PC-3 (cell line): ENCODE results near the gene LRRC7. TPM values are rescaled to one million over a fixed set of nuclear protein-coding genes. Genes with fewer than 3 reads are reported as not detected.
"Not testable (repeated sequence)": the region's sequence is repeated elsewhere in the genome, so short reads cannot be mapped to it uniquely, and the experiment has no call there.

Experiments
- ATAC-seq: fragments of 200-7000 bp; cut with Tn5 transposase; 2 replicates; pipeline ENCODE4 v1.9.1; 2020; ENCODE audit warnings: mild to moderate bottlenecking, moderate library complexity
- BruUV-seq: library from RNA; stranded (reverse); fragments of 400-500 nt; replicated peaks from 2 replicates; lab custom pipeline; 2021; lab: Mats Ljungman, UMichigan
- CTCF ChIA-PET: fragments of 300-600 bp; sonication (Branson Sonifier 250); formaldehyde crosslinking; loops from one replicate; lab custom pipeline; 2022; ENCODE audit warnings: antibody characterized with exemption; lab: Charles Lee
- POLR2A ChIA-PET: fragments of 300-600 bp; sonication (Branson Sonifier 250); formaldehyde crosslinking; loops from one replicate; lab custom pipeline; 2022; ENCODE audit warnings: antibody characterized with exemption; ENCODE audit not compliant: unreplicated experiment; lab: Charles Lee
- DNase-seq: peaks from one replicate; pipeline ENCODE4 v3.0.0-alpha.2; 2015
- H2AFZ ChIP-seq: fragments of 300-600 bp; sonication (generic); 2 replicates; pipeline ENCODE4 v1.6.0; 2016; ENCODE audit warnings: antibody characterized with exemption, low read length
- H3F3A ChIP-seq: fragments of 300-600 bp; sonication (generic); one replicate; pipeline ENCODE4 v1.6.0; 2017; ENCODE audit warnings: antibody characterized with exemption, low read length, control low read depth, mild to moderate bottlenecking; ENCODE audit not compliant: unreplicated experiment
- H3K27ac ChIP-seq: fragments of 300-600 bp; sonication (generic); 2 replicates; pipeline ENCODE4 v1.5.1; 2016; ENCODE audit warnings: mild to moderate bottlenecking, low read length
- H3K27me3 ChIP-seq: fragments of 300-600 bp; sonication (generic); 2 replicates; pipeline ENCODE4 v1.6.1; 2016; ENCODE audit warnings: low read length, mixed read lengths
- H3K36me3 ChIP-seq: fragments of 300-600 bp; sonication (generic); 2 replicates; pipeline ENCODE4 v1.6.1; 2016; ENCODE audit warnings: low read depth, mixed run types, low read length, mixed read lengths
- H3K4me1 ChIP-seq: fragments of 300-600 bp; sonication (generic); 2 replicates; pipeline ENCODE4 v1.5.1; 2016; ENCODE audit warnings: low read length; ENCODE audit not compliant: insufficient read depth
- H3K4me2 ChIP-seq: fragments of 300-600 bp; sonication (generic); 2 replicates; pipeline ENCODE4 v1.6.0; 2016; ENCODE audit warnings: low read length
- H3K4me3 ChIP-seq: fragments of 300-600 bp; sonication (generic); 2 replicates; pipeline ENCODE4 v1.5.1; 2016; ENCODE audit warnings: mild to moderate bottlenecking, low read length, mixed read lengths
- H3K79me2 ChIP-seq: fragments of 300-600 bp; sonication (generic); 2 replicates; pipeline ENCODE4 v1.6.1; 2017; ENCODE audit warnings: low read length, mixed read lengths
- H3K9ac ChIP-seq: fragments of 300-600 bp; sonication (generic); 2 replicates; pipeline ENCODE4 v1.6.0; 2016; ENCODE audit warnings: mild to moderate bottlenecking, low read length
- H3K9me2 ChIP-seq: fragments of 300-600 bp; sonication (generic); replicated peaks from 2 replicates; pipeline ENCODE4 v1.6.1; 2016; ENCODE audit warnings: mixed run types, low read length, mixed read lengths
- H3K9me3 ChIP-seq: fragments of 300-600 bp; sonication (generic); 2 replicates; pipeline ENCODE4 v1.6.1; 2016; ENCODE audit warnings: low read length, mixed read lengths
- H4K20me1 ChIP-seq: fragments of 300-600 bp; sonication (generic); 2 replicates; pipeline ENCODE4 v1.6.1; 2016; ENCODE audit warnings: low read length, mixed read lengths
- EZH2 ChIP-seq: fragments of 300-600 bp; sonication (generic); IDR thresholded peaks from one replicate; pipeline ENCODE4 v1.6.1; 2017; ENCODE audit warnings: antibody characterized with exemption, mild to moderate bottlenecking, low read length; ENCODE audit not compliant: unreplicated experiment
- EZH2phosphoT487 ChIP-seq: fragments of 300-600 bp; sonication (generic); IDR thresholded peaks from 2 replicates; pipeline ENCODE4 v1.6.1; 2018; ENCODE audit warnings: mild to moderate bottlenecking, antibody characterized with exemption, low read length, borderline replicate concordance
- intact Hi-C: fragments of 100-400 bp; cut with micrococcal nuclease; formaldehyde crosslinking; loops from 2 replicates; pipeline ENCODE4 v1.9.0; 2023
- total RNA-seq: library from RNA; depleted of rRNA; stranded (reverse); fragments of >200 nt; gene quantifications from 2 replicates; pipeline ENCODE4 v1.2.3, GENCODE V29; 2014
- TF ChIP-seq, protein P1 (sequence below): fragments of 300-600 bp; sonication (generic); conservative IDR thresholded peaks from 2 replicates; pipeline ENCODE4 v1.5.1; 2017; ENCODE audit warnings: antibody characterized with exemption, low read depth, mild to moderate bottlenecking, low read length

Gene LRRC7
- total RNA-seq, 1 experiment from 2014 or later = 0.04 TPM

DNA sequence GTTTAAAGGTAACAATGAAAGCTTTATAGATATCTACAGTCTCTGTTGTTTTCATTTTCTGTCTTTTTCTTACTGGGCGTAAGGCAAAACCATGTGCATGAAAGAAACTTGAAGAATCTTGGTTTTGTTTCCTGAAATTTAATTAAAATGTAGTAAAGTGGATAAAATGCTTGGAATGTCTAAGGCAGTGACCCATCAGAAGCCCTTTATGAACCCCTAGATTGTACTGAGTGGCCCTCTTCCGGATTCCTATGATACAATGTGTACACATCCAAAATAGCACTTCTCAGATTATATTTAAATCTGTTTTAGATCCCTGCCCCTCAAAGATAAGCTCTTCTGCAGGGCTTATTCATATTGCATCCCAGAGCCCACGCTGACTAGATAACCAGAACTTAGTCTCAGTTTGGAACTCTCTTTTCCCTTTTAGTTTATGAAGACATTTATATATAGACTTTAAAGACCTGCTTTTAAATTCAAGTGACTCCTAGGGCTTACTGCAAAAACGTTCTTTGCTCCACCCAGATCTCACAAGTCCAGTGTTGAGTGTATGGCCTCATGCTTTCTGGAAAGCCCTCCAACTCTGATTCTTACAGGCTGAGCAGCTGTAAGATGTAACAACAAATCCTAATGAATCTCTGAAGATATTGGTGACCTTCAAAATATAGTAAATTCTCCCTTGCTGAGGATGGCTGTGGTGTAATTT, 142.9 kb downstream of the LRRC7 start:
- intact Hi-C loops = no loop called here
- no peak for TF ChIP-seq EZH2phosphoT487
- TF ChIP-seq, protein P1, sequence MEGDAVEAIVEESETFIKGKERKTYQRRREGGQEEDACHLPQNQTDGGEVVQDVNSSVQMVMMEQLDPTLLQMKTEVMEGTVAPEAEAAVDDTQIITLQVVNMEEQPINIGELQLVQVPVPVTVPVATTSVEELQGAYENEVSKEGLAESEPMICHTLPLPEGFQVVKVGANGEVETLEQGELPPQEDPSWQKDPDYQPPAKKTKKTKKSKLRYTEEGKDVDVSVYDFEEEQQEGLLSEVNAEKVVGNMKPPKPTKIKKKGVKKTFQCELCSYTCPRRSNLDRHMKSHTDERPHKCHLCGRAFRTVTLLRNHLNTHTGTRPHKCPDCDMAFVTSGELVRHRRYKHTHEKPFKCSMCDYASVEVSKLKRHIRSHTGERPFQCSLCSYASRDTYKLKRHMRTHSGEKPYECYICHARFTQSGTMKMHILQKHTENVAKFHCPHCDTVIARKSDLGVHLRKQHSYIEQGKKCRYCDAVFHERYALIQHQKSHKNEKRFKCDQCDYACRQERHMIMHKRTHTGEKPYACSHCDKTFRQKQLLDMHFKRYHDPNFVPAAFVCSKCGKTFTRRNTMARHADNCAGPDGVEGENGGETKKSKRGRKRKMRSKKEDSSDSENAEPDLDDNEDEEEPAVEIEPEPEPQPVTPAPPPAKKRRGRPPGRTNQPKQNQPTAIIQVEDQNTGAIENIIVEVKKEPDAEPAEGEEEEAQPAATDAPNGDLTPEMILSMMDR = no peak
- TF ChIP-seq EZH2 = no peak
- no peak overlapping the region for H3K9ac ChIP-seq
- H3K4me2 ChIP-seq = no peak overlapping the region
- no peak overlapping the region for H3K4me3 ChIP-seq
- ChIA-PET CTCF (no interaction called here), POLR2A (no interaction called here)
- no peaks in the 10 kb centered on the region for H3F3A ChIP-seq
- DNase-seq = no peak
- no peaks in the 10 kb centered on the region for H3K9me3 ChIP-seq
- H4K20me1 ChIP-seq = no peaks in the 10 kb centered on the region
- no peak overlapping the region for H3K27ac ChIP-seq
- H3K36me3 ChIP-seq = no peaks in the 10 kb centered on the region
- no peaks in the 10 kb centered on the region for H3K79me2 ChIP-seq
- no TSS peak for BruUV-seq
- H2AFZ ChIP-seq = no peak overlapping the region
- no peaks in the 10 kb centered on the region for H3K4me1 ChIP-seq
- no peak for ATAC-seq
- no peaks in the 10 kb centered on the region for H3K9me2 ChIP-seq
- H3K27me3 ChIP-seq = peaks cover 4% of the 10 kb centered on the region

DNA sequence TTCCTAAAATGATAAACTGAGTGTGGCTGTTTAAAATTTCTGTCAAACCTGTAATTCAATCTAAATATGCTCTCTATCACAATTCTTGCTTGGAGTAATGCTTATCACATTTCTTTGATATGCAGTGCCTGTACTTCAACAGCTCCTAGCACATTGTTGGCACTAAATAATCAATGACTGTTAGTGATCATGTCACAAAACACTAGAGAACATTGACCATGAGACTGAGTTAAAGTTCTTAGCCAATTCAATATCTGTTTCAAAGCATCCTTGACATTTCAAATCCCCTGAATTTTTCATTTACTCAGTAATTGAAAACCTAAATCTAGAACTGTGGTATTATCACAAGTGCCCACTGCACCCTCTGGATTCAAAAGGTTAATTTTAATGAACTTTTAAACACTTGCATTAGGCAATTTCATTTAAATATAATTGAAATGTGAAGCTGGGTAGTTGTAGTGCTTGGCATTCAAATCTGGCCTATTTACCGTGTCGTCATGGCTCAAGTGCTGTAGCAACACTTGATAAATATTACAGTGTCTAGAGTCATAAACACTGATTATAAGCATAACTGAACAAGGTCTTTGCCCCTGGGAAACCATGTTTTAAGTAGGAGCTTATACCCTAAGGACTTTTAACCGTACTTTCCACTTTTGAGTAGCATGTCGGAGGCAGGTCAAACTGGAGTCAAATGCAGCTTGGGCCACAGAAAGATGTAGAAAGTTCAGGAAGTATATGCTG, 143.6 kb downstream of the LRRC7 start:
- H2AFZ ChIP-seq = no peak overlapping the region
- TF ChIP-seq EZH2 (no peak), EZH2phosphoT487 (no peak)
- ATAC-seq (no peak), DNase-seq (no peak)
- intact Hi-C loops = no loop called here
- H3K79me2 ChIP-seq = no peaks in the 10 kb centered on the region
- H3K9me3 ChIP-seq = no peaks in the 10 kb centered on the region
- H3K9ac ChIP-seq = no peak overlapping the region
- H3K4me3 ChIP-seq = no peak overlapping the region
- H3K27me3 ChIP-seq = peaks cover 4% of the 10 kb centered on the region
- no peaks in the 10 kb centered on the region for H3F3A ChIP-seq
- H3K4me1 ChIP-seq = no peaks in the 10 kb centered on the region
- H3K27ac ChIP-seq = no peak overlapping the region
- no TSS peak for BruUV-seq
- H3K9me2 ChIP-seq = no peaks in the 10 kb centered on the region
- no peaks in the 10 kb centered on the region for H3K36me3 ChIP-seq
- no peaks in the 10 kb centered on the region for H4K20me1 ChIP-seq
- ChIA-PET POLR2A (no interaction called here), CTCF (interaction anchor here (0.6 kb wide), 1 partner anchor 1106 kb away, joined by 3 read pairs; no protein-coding TSS in a partner anchor)
- H3K4me2 ChIP-seq = no peak overlapping the region

DNA sequence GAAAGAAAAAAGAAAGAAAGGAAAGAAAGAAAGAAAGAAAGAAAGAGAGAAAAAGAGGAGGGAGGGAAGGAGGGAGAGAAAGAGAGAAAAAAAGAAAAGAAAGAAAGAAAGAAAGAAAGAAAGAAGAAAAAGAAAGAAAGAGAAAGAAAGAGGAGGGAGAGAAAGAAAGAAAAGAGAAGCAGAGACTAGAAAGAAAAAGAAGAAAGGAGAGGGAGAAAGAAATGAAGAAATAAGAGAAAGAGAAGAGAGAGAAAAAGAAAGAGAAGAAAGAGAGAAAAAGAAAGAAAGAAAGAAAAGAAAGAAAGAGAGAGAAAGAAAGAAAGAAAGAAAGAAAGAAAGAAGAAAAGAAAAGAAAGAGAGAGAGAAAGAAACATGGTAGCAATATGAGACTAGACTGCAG, 150.1 kb downstream of the LRRC7 start:
- BruUV-seq, H3K79me2 ChIP-seq, H4K20me1 ChIP-seq, H3K4me1 ChIP-seq, DNase-seq, H3K9ac ChIP-seq, H3F3A ChIP-seq, ATAC-seq, CTCF ChIA-PET, H2AFZ ChIP-seq, H3K9me2 ChIP-seq, H3K4me3 ChIP-seq, H3K9me3 ChIP-seq, intact Hi-C loops, H3K4me2 ChIP-seq, H3K27ac ChIP-seq, H3K27me3 ChIP-seq, POLR2A ChIA-PET, H3K36me3 ChIP-seq: not testable (repeated sequence)
